Stomach (tissue), 4 donors: ENCODE results near the gene GABBR2.

Experiments
- POLR2A ChIP-seq, 4 donors: fragments of 450-650 bp; IDR thresholded peaks; one replicate each; pipeline ENCODE4 v1.6.1; 2016; ENCODE audit warnings: antibody characterized with exemption in 4 of 4, control low read depth in 2 of 4, mild to moderate bottlenecking in 1 of 4, moderate library complexity in 1 of 4
- TF ChIP-seq, protein P1 (sequence below), 7 experiments: fragments of 450-650 bp in 4 of 7; fragments of 200-600 bp in 3 of 7; sonication (generic) in 3 of 7; IDR thresholded peaks; one replicate each; pipeline ENCODE4 v1.5.1; 2016 to 2019; ENCODE audit warnings: antibody characterized with exemption in 7 of 7, control low read depth in 2 of 7, mild to moderate bottlenecking in 1 of 7

DNA sequence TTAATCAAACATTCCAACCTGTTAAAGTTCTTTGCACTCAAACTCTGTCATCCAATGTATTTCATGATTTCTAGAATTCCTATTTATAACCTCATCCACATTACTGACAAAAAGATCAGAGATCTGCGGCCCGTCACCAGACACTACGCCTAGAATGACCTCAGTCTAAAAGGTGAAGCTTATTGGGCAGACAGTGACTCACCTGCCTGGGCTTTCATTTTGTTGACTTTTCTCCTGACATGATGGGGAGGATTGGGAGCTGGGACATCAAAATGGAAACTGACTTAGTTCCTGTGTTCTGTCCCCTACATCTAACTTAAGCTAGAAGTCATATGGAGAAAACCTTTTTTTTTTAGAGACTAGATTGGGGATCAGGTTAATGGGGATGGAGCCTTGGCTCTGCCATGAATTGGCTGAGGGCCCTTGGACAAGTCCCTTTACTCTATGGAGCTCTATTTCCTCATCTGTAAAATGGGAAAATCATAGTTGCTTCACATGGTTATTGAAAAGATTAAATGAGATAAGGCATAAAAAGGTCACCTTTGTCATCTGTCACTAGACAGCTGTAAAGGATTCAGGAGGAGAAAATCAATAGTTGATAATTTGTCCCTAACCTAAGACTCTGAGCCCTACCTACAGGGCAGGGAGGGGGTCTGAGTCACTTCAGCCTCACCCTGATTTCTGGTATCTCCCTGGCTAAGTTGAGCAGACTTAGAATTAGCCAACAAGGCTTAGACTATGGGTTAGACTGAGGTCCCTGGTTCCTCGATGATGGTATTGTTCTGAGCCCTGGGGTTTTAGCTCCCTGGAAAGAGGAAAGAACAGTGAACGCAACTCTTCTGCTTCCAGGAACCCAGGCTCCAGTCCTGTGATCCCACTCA lies 228.5 kb downstream of the GABBR2 start:
- no peak for TF ChIP-seq POLR2A (IDR thresholded peaks at IDR 0.05)
- TF ChIP-seq, protein P1, sequence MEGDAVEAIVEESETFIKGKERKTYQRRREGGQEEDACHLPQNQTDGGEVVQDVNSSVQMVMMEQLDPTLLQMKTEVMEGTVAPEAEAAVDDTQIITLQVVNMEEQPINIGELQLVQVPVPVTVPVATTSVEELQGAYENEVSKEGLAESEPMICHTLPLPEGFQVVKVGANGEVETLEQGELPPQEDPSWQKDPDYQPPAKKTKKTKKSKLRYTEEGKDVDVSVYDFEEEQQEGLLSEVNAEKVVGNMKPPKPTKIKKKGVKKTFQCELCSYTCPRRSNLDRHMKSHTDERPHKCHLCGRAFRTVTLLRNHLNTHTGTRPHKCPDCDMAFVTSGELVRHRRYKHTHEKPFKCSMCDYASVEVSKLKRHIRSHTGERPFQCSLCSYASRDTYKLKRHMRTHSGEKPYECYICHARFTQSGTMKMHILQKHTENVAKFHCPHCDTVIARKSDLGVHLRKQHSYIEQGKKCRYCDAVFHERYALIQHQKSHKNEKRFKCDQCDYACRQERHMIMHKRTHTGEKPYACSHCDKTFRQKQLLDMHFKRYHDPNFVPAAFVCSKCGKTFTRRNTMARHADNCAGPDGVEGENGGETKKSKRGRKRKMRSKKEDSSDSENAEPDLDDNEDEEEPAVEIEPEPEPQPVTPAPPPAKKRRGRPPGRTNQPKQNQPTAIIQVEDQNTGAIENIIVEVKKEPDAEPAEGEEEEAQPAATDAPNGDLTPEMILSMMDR (IDR thresholded peaks at IDR 0.05): no peak
